ENCODE results near the gene CCR3. TPM values are rescaled to one million over a fixed set of nuclear protein-coding genes. Genes with fewer than 3 reads are reported as not detected.

Gene CCR3
- not detected in 2 replicates for total RNA-seq (ENCODE audit: low replicate concordance)

DNA sequence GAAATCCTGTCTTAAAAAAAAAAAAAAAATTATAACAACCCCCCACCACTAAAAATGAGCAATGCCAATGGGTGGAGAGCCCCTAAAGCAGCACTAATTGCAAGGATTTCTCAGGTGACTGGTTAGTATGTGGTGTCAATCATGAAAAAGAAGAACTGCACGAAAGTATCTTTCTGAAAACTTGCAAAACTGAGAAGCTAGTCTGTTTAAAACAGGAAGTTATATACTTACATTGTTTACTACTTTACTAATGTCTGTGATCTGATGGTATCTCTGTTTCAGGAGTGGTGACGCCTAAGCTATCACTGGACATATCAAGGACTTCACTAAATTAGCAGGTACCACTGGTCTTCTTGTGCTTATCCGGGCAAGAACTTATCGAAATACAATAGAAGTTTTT, at the start of gene CCR3:
CCR3 (plus strand) TSS at position 341 of the 400 bp plus-strand sequence. CDS start 22,699 bp downstream, outside the sequence.
- DNase-seq (ENCODE audit: low read depth): no peak
- no peak within 1 kb of the TSS for H3K4me3 ChIP-seq (ENCODE audit: low read depth, low read length)
- TF ChIP-seq CTCF (IDR thresholded peaks at IDR 0.05; ENCODE audit: insufficient read depth, low read length): no peak

- no peak for TF ChIP-seq CTCF (IDR thresholded peaks at IDR 0.05; ENCODE audit: insufficient read depth, low read length)
- DNase-seq (ENCODE audit: low read depth): no peak
- H3K4me3 ChIP-seq (ENCODE audit: low read depth, low read length): no peak overlapping the region
Measured at GRCh38 chr3:46192939-46193338, 49.3 kb upstream of the CCR3 start.

DNA sequence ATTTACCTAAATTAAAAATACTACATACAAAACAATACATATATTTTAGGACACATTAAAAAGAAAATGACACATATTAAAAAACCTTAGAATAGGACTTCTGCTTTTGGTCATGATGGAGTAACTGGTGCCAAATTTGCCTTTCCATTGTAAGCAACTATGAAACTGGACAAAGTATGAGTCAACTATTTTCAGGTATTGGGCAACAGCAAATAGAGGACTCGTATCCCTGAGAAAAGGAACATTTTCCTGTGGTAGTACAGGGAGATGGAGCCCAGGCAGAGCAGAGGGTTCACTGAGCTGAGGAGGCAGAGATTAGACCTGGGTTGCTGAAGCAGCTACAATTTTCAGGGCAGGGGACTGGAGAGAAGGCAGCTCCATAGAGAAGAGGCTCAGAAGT, 48.8 kb upstream of the CCR3 start:
- H3K4me3 ChIP-seq (ENCODE audit: low read depth, low read length): no peak overlapping the region
- peak; percentile 22 for DNase-seq (ENCODE audit: low read depth)
- TF ChIP-seq CTCF (IDR thresholded peaks at IDR 0.05; ENCODE audit: insufficient read depth, low read length): no peak

DNA sequence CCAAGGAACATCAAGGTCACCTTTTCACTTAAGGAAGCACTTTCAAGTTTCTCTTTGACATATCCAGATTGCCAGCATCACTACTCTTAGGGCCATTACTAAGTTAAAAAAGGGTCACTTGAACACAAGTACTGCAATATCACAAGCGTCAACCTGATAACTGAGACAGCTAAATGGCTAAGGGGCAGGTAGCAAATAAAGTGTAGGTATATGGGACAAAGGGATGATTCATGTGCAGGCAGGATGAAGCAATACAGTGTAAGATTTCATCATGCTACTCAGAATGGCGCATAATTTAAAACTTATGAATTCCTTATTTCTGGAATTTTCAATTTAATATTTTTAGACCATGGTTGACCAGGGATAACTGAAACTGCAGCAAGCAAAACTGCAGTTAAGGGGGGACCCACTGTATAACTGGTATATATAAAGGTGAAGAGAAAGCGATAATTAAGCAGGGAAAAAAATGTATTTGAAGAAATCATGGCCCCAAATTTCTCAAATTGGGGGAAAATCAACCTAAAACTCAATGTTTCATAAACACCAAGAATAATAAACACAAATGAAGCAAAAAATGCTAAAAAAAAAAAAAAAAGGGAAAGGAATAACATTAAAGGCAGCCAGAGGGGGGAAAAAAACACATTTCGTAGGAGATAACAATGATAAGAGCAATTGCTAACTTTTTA, 47.2 kb upstream of the CCR3 start:
- DNase-seq (ENCODE audit: low read depth): no peak
- TF ChIP-seq CTCF (IDR thresholded peaks at IDR 0.05; ENCODE audit: insufficient read depth, low read length): no peak

DNA sequence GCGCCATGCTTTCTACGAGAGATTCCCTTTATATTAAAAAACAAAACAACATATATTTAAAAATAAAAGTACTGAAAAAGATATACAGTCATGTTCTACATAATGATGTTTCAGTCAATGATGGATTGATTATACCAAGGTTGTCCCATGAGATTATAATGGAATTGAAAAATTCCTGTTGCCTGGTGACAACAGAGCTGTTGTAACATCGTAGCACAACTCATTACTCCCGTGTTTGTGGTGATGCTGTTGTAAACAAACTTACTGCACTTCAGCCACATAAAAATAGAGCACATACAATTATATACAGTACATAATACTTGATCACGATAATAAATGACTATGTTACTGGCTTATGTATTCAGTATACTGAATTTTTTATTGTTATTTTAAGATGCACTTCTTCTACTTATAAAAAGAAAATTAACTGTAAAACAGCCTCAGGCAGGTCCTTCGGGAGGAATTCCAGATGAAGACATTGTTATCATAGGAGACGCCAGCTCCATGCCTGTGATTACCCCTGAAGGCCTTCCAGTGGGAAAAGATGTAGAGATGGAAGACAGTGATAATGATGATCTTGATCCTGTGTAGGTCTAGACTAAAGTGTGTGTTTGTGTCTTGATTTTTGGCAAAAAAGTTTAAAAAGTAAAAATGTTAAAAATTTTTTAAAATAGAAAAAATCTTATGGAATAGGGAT, 45.9 kb upstream of the CCR3 start:
- TF ChIP-seq CTCF (IDR thresholded peaks at IDR 0.05; ENCODE audit: insufficient read depth, low read length): no peak
- H3K4me3 ChIP-seq (ENCODE audit: low read depth, low read length): no peak overlapping the region
- DNase-seq (ENCODE audit: low read depth): no peak

More for the DNA sequence above, 47.2 kb upstream of the CCR3 start:
- no peak overlapping the region for H3K4me3 ChIP-seq (ENCODE audit: low read depth, low read length)

- H3K4me3 ChIP-seq (ENCODE audit: low read depth, low read length): no peak overlapping the region
- no peak for TF ChIP-seq CTCF (IDR thresholded peaks at IDR 0.05; ENCODE audit: insufficient read depth, low read length)
- DNase-seq (ENCODE audit: low read depth): no peak
Measured at GRCh38 chr3:46200211-46200610, 42.0 kb upstream of the CCR3 start.
